Activated naive CD4-positive, alpha-beta T cell treated with anti-CD3 and anti-CD28 coated beads, Interleukin-2, amount 50 U/mL, for 72 hours (primary cell): ENCODE measurements around the gene KCTD1. TPM values are rescaled to one million over a fixed set of nuclear protein-coding genes. Genes with fewer than 3 reads are reported as not detected.

ENCODE experiments used
- ATAC-seq, 2 donors: fragments of 150-1000 bp; cut with Tn5 transposase; 2 replicates each; pipeline ENCODE4 v1.10.0; 2021; ENCODE audit warnings: mild to moderate bottlenecking in 2 of 2, moderate library complexity in 2 of 2
- DNase-seq, 2 donors: peaks; one replicate each; pipeline ENCODE4 v3.0.0; 2021 to 2022; ENCODE audit warnings: low spot score in 2 of 2
- H3K27ac Mint-ChIP-seq, 2 donors: one replicate each; pipeline ENCODE4 v1.8.0; 2022; ENCODE audit warnings: mild to moderate bottlenecking in 2 of 2, mixed read lengths in 2 of 2
- H3K36me3 Mint-ChIP-seq, 2 donors: one replicate each; pipeline ENCODE4 v1.8.0; 2022; ENCODE audit warnings: mixed read lengths in 2 of 2
- H3K9me3 Mint-ChIP-seq, 2 donors: one replicate each; pipeline ENCODE4 v1.8.0; 2022; ENCODE audit warnings: mixed read lengths in 2 of 2
- total RNA-seq, 2 donors: library from RNA; stranded (reverse); gene quantifications; one replicate each; pipeline ENCODE4 v1.2.3, GENCODE V29; 2022

KCTD1 gene
- total RNA-seq, 2 donors from 2014 or later, result 1.4 to 4.5 TPM

GRCh38 chr18:26414901-26415440, 133.4 kb downstream of the KCTD1 start:
- no peak overlapping the region for H3K27ac Mint-ChIP-seq
- ATAC-seq, result no peak
- no peak for DNase-seq
- H3K9me3 Mint-ChIP-seq, result no peaks in the 10 kb centered on the region
- no peaks in the 10 kb centered on the region for H3K36me3 Mint-ChIP-seq

GRCh38 chr18:26409091-26409490, 139.3 kb downstream of the KCTD1 start:
- H3K27ac Mint-ChIP-seq, result peak overlapping the region in 1 of 2 donors; percentile 86
- H3K36me3 Mint-ChIP-seq, result no peaks in the 10 kb centered on the region

GRCh38 chr18:26407736-26408601, 140.4 kb downstream of the KCTD1 start:
- Mint-ChIP-seq H3K36me3 (no peaks in the 10 kb centered on the region), H3K27ac (no peak overlapping the region), H3K9me3 (no peaks in the 10 kb centered on the region)
- ATAC-seq, result no peak
- no peak for DNase-seq

More at GRCh38 chr18:26409091-26409490, 139.3 kb downstream of the KCTD1 start:
- ATAC-seq (no peak), DNase-seq (no peak)
- no peaks in the 10 kb centered on the region for H3K9me3 Mint-ChIP-seq

DNA sequence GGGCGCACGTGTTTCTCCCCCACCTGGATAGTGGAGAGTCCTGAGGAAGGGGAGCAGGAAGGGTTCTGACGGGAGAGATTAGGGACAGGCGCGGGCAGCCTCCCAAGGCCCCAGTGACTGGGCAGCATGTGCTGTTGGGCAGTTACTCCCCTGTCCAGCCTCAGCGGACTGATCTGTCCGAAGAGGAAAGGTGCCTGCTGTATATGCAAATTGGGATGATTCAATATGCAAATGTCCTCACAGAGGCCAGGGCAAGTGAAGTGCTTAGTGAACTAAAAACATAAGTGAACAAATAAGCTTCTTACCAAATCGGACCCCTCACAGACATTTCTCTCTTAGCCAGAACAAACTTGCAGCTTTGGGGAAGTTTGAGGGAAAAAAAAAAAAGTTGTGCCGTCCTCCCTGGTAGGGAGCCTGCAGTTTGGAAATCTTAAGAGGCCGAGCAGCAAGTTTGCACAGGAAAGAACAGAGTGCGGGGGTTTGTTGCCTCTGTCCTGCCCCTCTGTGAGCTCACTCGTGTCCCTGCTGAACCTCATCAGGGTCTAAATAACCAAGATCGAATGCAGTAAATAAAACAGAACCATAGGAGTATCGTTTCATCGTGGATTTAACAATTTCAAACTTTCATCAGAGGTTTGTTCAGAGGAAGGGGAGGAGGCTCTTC, 141.4 kb downstream of the KCTD1 start:
- Mint-ChIP-seq H3K36me3 (no peaks in the 10 kb centered on the region), H3K27ac (no peak overlapping the region), H3K9me3 (no peaks in the 10 kb centered on the region)
- ATAC-seq, result no peak
- no peak for DNase-seq

- Mint-ChIP-seq H3K27ac (no peak overlapping the region), H3K9me3 (no peaks in the 10 kb centered on the region), H3K36me3 (no peaks in the 10 kb centered on the region)
- no peak for DNase-seq
- no peak for ATAC-seq
Observed at GRCh38 chr18:26406324-26406723, 142.0 kb downstream of the KCTD1 start.

DNA sequence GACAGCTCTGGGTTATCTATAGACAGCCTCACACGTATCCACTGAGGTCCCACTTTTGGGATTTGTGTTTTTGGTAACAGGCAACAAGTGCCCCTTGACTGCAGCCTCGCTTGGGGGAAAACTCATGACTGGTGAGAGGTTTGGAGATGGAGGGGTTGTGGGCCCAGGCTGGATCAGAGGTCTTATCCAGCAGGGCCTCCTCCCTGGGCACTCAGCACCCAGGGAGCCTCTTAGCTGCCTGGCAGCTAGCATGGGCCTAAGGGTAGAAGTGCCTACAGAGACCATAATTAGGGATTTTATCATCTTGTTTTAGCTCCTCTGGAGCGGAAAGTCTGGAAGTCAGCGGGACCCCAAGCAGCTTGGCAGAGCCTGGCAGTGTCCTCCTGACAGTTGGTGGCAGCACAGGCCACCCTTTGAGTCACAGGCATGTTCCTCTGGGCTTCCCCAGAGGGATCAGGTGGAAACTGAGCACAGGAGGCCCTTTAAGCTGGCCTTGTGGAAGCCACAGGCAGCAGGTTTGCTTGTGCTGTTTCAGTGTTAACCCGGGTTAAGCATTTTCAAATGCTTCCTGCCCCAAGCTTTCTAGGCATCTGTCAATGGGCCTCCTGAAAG, 143.1 kb downstream of the KCTD1 start:
- DNase-seq (no peak), ATAC-seq (peak; percentile 46 to 48)
- no peaks in the 10 kb centered on the region for H3K36me3 Mint-ChIP-seq

More for the DNA sequence above, 143.1 kb downstream of the KCTD1 start:
- no peaks in the 10 kb centered on the region for H3K9me3 Mint-ChIP-seq
- H3K27ac Mint-ChIP-seq, result no peak overlapping the region
